Psoas muscle (tissue), 8 donors: ENCODE results near the gene RASGRF2. TPM values are rescaled to one million over a fixed set of nuclear protein-coding genes. Genes with fewer than 3 reads are reported as not detected.

ENCODE experiments used
- ATAC-seq, 4 donors: fragments of 200-7000 bp; cut with Tn5 transposase; one replicate each; pipeline ENCODE4 v1.9.1; 2020; ENCODE audit warnings: moderate library complexity in 3 of 4, mild to moderate bottlenecking in 2 of 4
- DNase-seq, 2 donors: peaks; one replicate each; pipeline ENCODE4 v3.0.0-alpha.2; 2020
- H3K27ac ChIP-seq: fragments of 200-600 bp; one replicate; pipeline ENCODE4 v1.8.0; 2022
- H3K27me3 ChIP-seq, 3 donors: fragments of 200-600 bp in 1 of 3; one replicate each; pipeline versions ENCODE4 v1.6.1 to v1.8.0; 2013 to 2022; ENCODE audit warnings: low read length in 2 of 3, mild to moderate bottlenecking in 2 of 3, moderate library complexity in 1 of 3; ENCODE audit not compliant: insufficient read depth in 3 of 3
- H3K36me3 ChIP-seq, 2 donors: fragments of 200-600 bp in 1 of 2; one replicate each; pipeline versions ENCODE4 v1.6.1 to v1.8.0; 2013 to 2022; ENCODE audit warnings: low read depth in 1 of 2, mild to moderate bottlenecking in 1 of 2, moderate library complexity in 1 of 2; ENCODE audit not compliant: insufficient read depth in 1 of 2
- H3K4me1 ChIP-seq: fragments of 200-600 bp; one replicate; pipeline ENCODE4 v1.8.0; 2022
- H3K4me3 ChIP-seq: fragments of 200-600 bp; one replicate; pipeline ENCODE4 v1.8.0; 2022; ENCODE audit warnings: mild to moderate bottlenecking
- H3K9me3 ChIP-seq: fragments of 200-600 bp; one replicate; pipeline ENCODE4 v1.8.0; 2022
- CTCF ChIP-seq: fragments of 200-600 bp; IDR thresholded peaks from one replicate; pipeline ENCODE4 v1.8.0; 2022; ENCODE audit warnings: antibody characterized with exemption
- WGBS, 3 donors: extraction: QIAGEN DNeasy Blood & Tissue Kit; methylation state at CpG; one replicate each; pipeline versions ENCODE4 v1.1.6 to v1.1.7; 2013; 5-methylcytosine and 5-hydroxymethylcytosine counted together
- intact Hi-C, 2 donors: fragments of 100-400 bp; cut with DNase I; formaldehyde crosslinking; loops; one replicate each; pipeline versions ENCODE4 v1.11.0 to v1.14.2; 2022
- polyA plus RNA-seq, 3 donors: library from polyadenylated mRNA; stranded (reverse); fragments of 200-250 nt; gene quantifications; one replicate each; pipeline ENCODE4 v1.2.3, GENCODE V29; 2013
- total RNA-seq, 4 donors: library from RNA; stranded (reverse); fragmentation: NEBNext Ultra II Directional in 2 of 4; extraction: Animal tissue kit (Norgen Biotek cat#: 25700) in 2 of 4; gene quantifications; one replicate each; pipeline versions ENCODE4 v1.2.1 to v1.2.4, GENCODE V29; 2021 to 2023
- donor health status: healthy with polysubstance abuse.
- donor health status: DM: no; HTN: no; CAD: no; lungs with moderate emphysema.
- donor health status: Bipolar disorder and iron deficiency.
- donor health status: healthy.
- donor health status: DM: yes; HTN: yes; CAD: no.
- donor health status: DM: no; HTN: no; CAD: no.
- donor health status: DM: no; HTN: no; CAD: no.
- donor health status: DM: yes; HTN: yes; CAD: no.

RASGRF2 gene
- total and polyA plus RNA-seq, 7 donors, result 2.0 to 6.2 (median 3.2) TPM

- intact Hi-C loops, result no loop called here
- H3K27me3 ChIP-seq, result no peaks in the 10 kb centered on the region
- 65 to 81% (median 69%) methylated on average over 1 of the region's 1 CpG for WGBS, 3 donors
- H3K4me1 ChIP-seq, result no peaks in the 10 kb centered on the region
- H3K4me3 ChIP-seq, result no peak overlapping the region
- TF ChIP-seq CTCF, result no peak
- H3K36me3 ChIP-seq, result no peaks in the 10 kb centered on the region
- H3K9me3 ChIP-seq, result no peaks in the 10 kb centered on the region
- H3K27ac ChIP-seq, result no peak overlapping the region
- DNase-seq (no peak), ATAC-seq (no peak)
Measured at GRCh38 chr5:81058121-81058520, 98.0 kb downstream of the RASGRF2 start.

- Histone ChIP-seq H3K27me3 (no peaks in the 10 kb centered on the region), H3K4me3 (no peak overlapping the region), H3K9me3 (no peaks in the 10 kb centered on the region), H3K36me3 (no peaks in the 10 kb centered on the region), H3K4me1 (no peaks in the 10 kb centered on the region), H3K27ac (no peak overlapping the region)
- WGBS, 3 donors, result 43 to 80% (median 65%) methylated on average over 3 of the region's 3 CpGs
- no peak for TF ChIP-seq CTCF
- intact Hi-C loops, result no loop called here
- no peak for DNase-seq
- no peak for ATAC-seq
Measured at GRCh38 chr5:81065492-81065891, 105.3 kb downstream of the RASGRF2 start.

GRCh38 chr5:81066102-81066501, 105.9 kb downstream of the RASGRF2 start:
- Histone ChIP-seq H3K27me3 (no peaks in the 10 kb centered on the region), H3K27ac (no peak overlapping the region), H3K36me3 (no peaks in the 10 kb centered on the region), H3K4me3 (no peak overlapping the region), H3K9me3 (no peaks in the 10 kb centered on the region), H3K4me1 (no peaks in the 10 kb centered on the region)
- intact Hi-C loops, result no loop called here
- WGBS, 3 donors, result 84 to 90% (median 88%) methylated on average over 4 of the region's 4 CpGs
- TF ChIP-seq CTCF, result no peak
- no peak for DNase-seq
- ATAC-seq, result no peak

- Histone ChIP-seq H3K36me3 (no peaks in the 10 kb centered on the region), H3K27me3 (no peaks in the 10 kb centered on the region), H3K4me3 (no peak overlapping the region), H3K9me3 (no peaks in the 10 kb centered on the region), H3K4me1 (no peaks in the 10 kb centered on the region), H3K27ac (peak overlapping the region; percentile 67)
- WGBS, 3 donors, result 28 to 50% (median 34%) methylated on average over 1 of the region's 1 CpG
- DNase-seq, result no peak
- ATAC-seq, result no peak
- intact Hi-C loops, result no loop called here
- no peak for TF ChIP-seq CTCF
Measured at GRCh38 chr5:81067406-81067805, 107.2 kb downstream of the RASGRF2 start.

GRCh38 chr5:81068063-81068462, 107.9 kb downstream of the RASGRF2 start:
- 63 to 79% (median 74%) methylated on average over 6 of the region's 6 CpGs for WGBS, 3 donors
- no peak for TF ChIP-seq CTCF
- Histone ChIP-seq H3K4me1 (no peaks in the 10 kb centered on the region), H3K4me3 (no peak overlapping the region), H3K27ac (peak overlapping the region; percentile 67), H3K27me3 (no peaks in the 10 kb centered on the region), H3K9me3 (no peaks in the 10 kb centered on the region), H3K36me3 (no peaks in the 10 kb centered on the region)
- intact Hi-C loops, result no loop called here
- DNase-seq (no peak), ATAC-seq (peak in 1 of 4 donors; percentile 34)
